Measurements from ENCODE around the gene PIM1.

The PIM1 gene

GRCh38 chr6:37205175-37205996, 35.4 kb downstream of the PIM1 start:
- H3K27me3 ChIP-seq (ENCODE audit: insufficient read depth, low read length) = no peaks in the 10 kb centered on the region
- H4K91ac ChIP-seq (ENCODE audit: low read depth, low read length) = no peak overlapping the region
- H3K36me3 ChIP-seq (ENCODE audit: control insufficient read depth in 1 of 2, insufficient read depth in 2 of 2, low read length in 2 of 2) = no peaks in the 10 kb centered on the region
- no peak overlapping the region for H3K4ac ChIP-seq (ENCODE audit: low read depth, low read length)
- no peak overlapping the region for H3K4me3 ChIP-seq (ENCODE audit: low read depth, low read length)
- H3K9ac ChIP-seq (ENCODE audit: low read length) = no peak overlapping the region
- H3K79me2 ChIP-seq (ENCODE audit: control insufficient read depth, insufficient read depth, low read length, poor library complexity) = no peaks in the 10 kb centered on the region
- H3K4me1 ChIP-seq (ENCODE audit: control insufficient read depth in 1 of 2, insufficient read depth in 2 of 2, low read length in 2 of 2) = no peaks in the 10 kb centered on the region
- no peak overlapping the region for H2BK12ac ChIP-seq (ENCODE audit: low read length)
- no peak overlapping the region for H3K4me2 ChIP-seq (ENCODE audit: low read length)
- no peak overlapping the region for H2BK5ac ChIP-seq (ENCODE audit: low read depth, low read length, poor library complexity)
- no peak overlapping the region for H4K8ac ChIP-seq (ENCODE audit: low read depth, low read length)
- H3K9me3 ChIP-seq (ENCODE audit: insufficient read depth, low read depth, low read length) = no peaks in the 10 kb centered on the region
- DNase-seq = no peak
- no peak overlapping the region for H4K12ac ChIP-seq (ENCODE audit: low read depth, low read length)
- H2AFZ ChIP-seq (ENCODE audit: insufficient read depth, low read length, poor library complexity) = no peak overlapping the region
- H3K79me1 ChIP-seq (ENCODE audit: low read length) = no peaks in the 10 kb centered on the region
- H3K18ac ChIP-seq (ENCODE audit: low read length) = no peak overlapping the region
- no peak overlapping the region for H2BK120ac ChIP-seq (ENCODE audit: insufficient read depth, low read length, poor library complexity)
- H2AK5ac ChIP-seq (ENCODE audit: low read length) = no peak overlapping the region
- no peak overlapping the region for H3K27ac ChIP-seq (ENCODE audit: low read depth, low read length)
- H3K23ac ChIP-seq (ENCODE audit: low read length) = no peak overlapping the region
- no CpG with 5 or more reads among the region's 13 CpGs for WGBS (ENCODE audit: extremely low coverage, insufficient coverage, insufficient read length)
- no peak overlapping the region for H3K14ac ChIP-seq (ENCODE audit: low read length)

GRCh38 chr6:37205997-37206340, 36.0 kb downstream of the PIM1 start:
- no CpG with 5 or more reads among the region's 4 CpGs for WGBS (ENCODE audit: extremely low coverage, insufficient coverage, insufficient read length)

GRCh38 chr6:37206622-37207021, 36.7 kb downstream of the PIM1 start:
- H3K4me3 ChIP-seq (ENCODE audit: low read depth, low read length) = no peak overlapping the region
- no peak overlapping the region for H3K9ac ChIP-seq (ENCODE audit: low read length)
- H3K27ac ChIP-seq (ENCODE audit: low read depth, low read length) = no peak overlapping the region
- no peak overlapping the region for H3K4ac ChIP-seq (ENCODE audit: low read depth, low read length)
- H4K8ac ChIP-seq (ENCODE audit: low read depth, low read length) = no peak overlapping the region
- H3K14ac ChIP-seq (ENCODE audit: low read length) = no peak overlapping the region
- WGBS (ENCODE audit: extremely low coverage, insufficient coverage, insufficient read length) = no CpG with 5 or more reads among the region's 9 CpGs
- no peak overlapping the region for H4K91ac ChIP-seq (ENCODE audit: low read depth, low read length)
- no peak overlapping the region for H4K12ac ChIP-seq (ENCODE audit: low read depth, low read length)
- no peak overlapping the region for H2BK12ac ChIP-seq (ENCODE audit: low read length)
- H3K23ac ChIP-seq (ENCODE audit: low read length) = no peak overlapping the region
- H2AFZ ChIP-seq (ENCODE audit: insufficient read depth, low read length, poor library complexity) = no peak overlapping the region
- H2AK5ac ChIP-seq (ENCODE audit: low read length) = no peak overlapping the region
- no peaks in the 10 kb centered on the region for H3K27me3 ChIP-seq (ENCODE audit: insufficient read depth, low read length)
- H3K4me1 ChIP-seq (ENCODE audit: control insufficient read depth in 1 of 2, insufficient read depth in 2 of 2, low read length in 2 of 2) = no peaks in the 10 kb centered on the region
- no peaks in the 10 kb centered on the region for H3K9me3 ChIP-seq (ENCODE audit: insufficient read depth, low read depth, low read length)
- H3K4me2 ChIP-seq (ENCODE audit: low read length) = no peak overlapping the region
- no peaks in the 10 kb centered on the region for H3K36me3 ChIP-seq (ENCODE audit: control insufficient read depth in 1 of 2, insufficient read depth in 2 of 2, low read length in 2 of 2)
- H2BK120ac ChIP-seq (ENCODE audit: insufficient read depth, low read length, poor library complexity) = no peak overlapping the region
- DNase-seq = no peak
- no peaks in the 10 kb centered on the region for H3K79me2 ChIP-seq (ENCODE audit: control insufficient read depth, insufficient read depth, low read length, poor library complexity)
- no peak overlapping the region for H2BK5ac ChIP-seq (ENCODE audit: low read depth, low read length, poor library complexity)
- H3K79me1 ChIP-seq (ENCODE audit: low read length) = no peaks in the 10 kb centered on the region
- no peak overlapping the region for H3K18ac ChIP-seq (ENCODE audit: low read length)

More at GRCh38 chr6:37205997-37206340, 36.0 kb downstream of the PIM1 start:
- H3K79me2 ChIP-seq (ENCODE audit: control insufficient read depth, insufficient read depth, low read length, poor library complexity) = no peaks in the 10 kb centered on the region
- no peaks in the 10 kb centered on the region for H3K27me3 ChIP-seq (ENCODE audit: insufficient read depth, low read length)
- H3K4me3 ChIP-seq (ENCODE audit: low read depth, low read length) = no peak overlapping the region
- H3K4me2 ChIP-seq (ENCODE audit: low read length) = no peak overlapping the region
- H4K8ac ChIP-seq (ENCODE audit: low read depth, low read length) = no peak overlapping the region
- H4K12ac ChIP-seq (ENCODE audit: low read depth, low read length) = no peak overlapping the region
- no peak overlapping the region for H2AFZ ChIP-seq (ENCODE audit: insufficient read depth, low read length, poor library complexity)
- no peak overlapping the region for H3K4ac ChIP-seq (ENCODE audit: low read depth, low read length)
- no peak overlapping the region for H2BK120ac ChIP-seq (ENCODE audit: insufficient read depth, low read length, poor library complexity)
- no peak overlapping the region for H3K14ac ChIP-seq (ENCODE audit: low read length)
- no peak overlapping the region for H3K9ac ChIP-seq (ENCODE audit: low read length)
- H3K23ac ChIP-seq (ENCODE audit: low read length) = no peak overlapping the region
- no peaks in the 10 kb centered on the region for H3K4me1 ChIP-seq (ENCODE audit: control insufficient read depth in 1 of 2, insufficient read depth in 2 of 2, low read length in 2 of 2)
- no peaks in the 10 kb centered on the region for H3K9me3 ChIP-seq (ENCODE audit: insufficient read depth, low read depth, low read length)
- no peak overlapping the region for H4K91ac ChIP-seq (ENCODE audit: low read depth, low read length)
- no peak overlapping the region for H2BK5ac ChIP-seq (ENCODE audit: low read depth, low read length, poor library complexity)
- no peak overlapping the region for H3K18ac ChIP-seq (ENCODE audit: low read length)
- no peak for DNase-seq
- H3K79me1 ChIP-seq (ENCODE audit: low read length) = no peaks in the 10 kb centered on the region
- no peak overlapping the region for H3K27ac ChIP-seq (ENCODE audit: low read depth, low read length)
- H2AK5ac ChIP-seq (ENCODE audit: low read length) = no peak overlapping the region
- no peak overlapping the region for H2BK12ac ChIP-seq (ENCODE audit: low read length)
- no peaks in the 10 kb centered on the region for H3K36me3 ChIP-seq (ENCODE audit: control insufficient read depth in 1 of 2, insufficient read depth in 2 of 2, low read length in 2 of 2)

GRCh38 chr6:37207903-37208456, 38.0 kb downstream of the PIM1 start:
- Histone ChIP-seq H3K79me2 (ENCODE audit: control insufficient read depth, insufficient read depth, low read length, poor library complexity) (no peaks in the 10 kb centered on the region), H3K27me3 (ENCODE audit: insufficient read depth, low read length) (no peaks in the 10 kb centered on the region), H3K27ac (ENCODE audit: low read depth, low read length) (no peak overlapping the region), H2BK5ac (ENCODE audit: low read depth, low read length, poor library complexity) (no peak overlapping the region), H2AK5ac (ENCODE audit: low read length) (no peak overlapping the region), H2AFZ (ENCODE audit: insufficient read depth, low read length, poor library complexity) (no peak overlapping the region), H3K9me3 (ENCODE audit: insufficient read depth, low read depth, low read length) (no peaks in the 10 kb centered on the region), H2BK120ac (ENCODE audit: insufficient read depth, low read length, poor library complexity) (no peak overlapping the region), H3K36me3 (ENCODE audit: control insufficient read depth in 1 of 2, insufficient read depth in 2 of 2, low read length in 2 of 2) (no peaks in the 10 kb centered on the region), H4K12ac (ENCODE audit: low read depth, low read length) (no peak overlapping the region), H3K79me1 (ENCODE audit: low read length) (no peaks in the 10 kb centered on the region), H4K8ac (ENCODE audit: low read depth, low read length) (no peak overlapping the region), H3K4ac (ENCODE audit: low read depth, low read length) (no peak overlapping the region), H3K23ac (ENCODE audit: low read length) (no peak overlapping the region), H2BK12ac (ENCODE audit: low read length) (no peak overlapping the region), H3K14ac (ENCODE audit: low read length) (no peak overlapping the region), H3K9ac (ENCODE audit: low read length) (no peak overlapping the region), H3K4me1 (ENCODE audit: control insufficient read depth in 1 of 2, insufficient read depth in 2 of 2, low read length in 2 of 2) (peaks cover 0 to 2% of the 10 kb centered on the region in 2 experiments), H3K18ac (ENCODE audit: low read length) (no peak overlapping the region), H3K4me3 (ENCODE audit: low read depth, low read length) (no peak overlapping the region), H3K4me2 (ENCODE audit: low read length) (no peak overlapping the region), H4K91ac (ENCODE audit: low read depth, low read length) (no peak overlapping the region)
- DNase-seq = peak; percentile 86 to 93
- WGBS (ENCODE audit: extremely low coverage, insufficient coverage, insufficient read length) = no CpG with 5 or more reads among the region's 7 CpGs

All from trophoblast cell (in vitro differentiated cells and primary cell).